ENCODE data around the gene SLC35F1.

Gene SLC35F1

DNA sequence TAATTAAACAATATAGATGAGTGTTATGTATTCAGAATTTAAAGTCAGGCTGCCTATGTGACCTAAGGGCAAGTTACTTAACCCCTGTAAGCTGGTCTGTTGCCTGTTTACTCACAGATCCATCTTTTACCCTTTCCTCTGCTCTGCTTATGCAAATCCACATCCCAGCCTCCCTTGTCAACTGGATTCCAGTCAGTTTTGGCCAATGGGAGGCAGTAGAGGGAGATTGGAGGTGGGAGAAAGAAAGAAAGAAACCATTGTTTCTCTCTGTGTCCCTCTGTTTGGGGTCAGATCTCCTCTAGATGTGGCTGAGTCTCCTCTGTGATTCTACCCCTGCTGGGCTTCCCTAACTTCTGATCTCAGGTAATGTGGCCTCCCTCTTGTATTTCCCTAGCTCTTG, 374.2 kb downstream of the SLC35F1 start:
- TF ChIP-seq FOXM1 (IDR thresholded peaks at IDR 0.05; ENCODE audit: borderline replicate concordance, low read depth) (no peak), RAD21 (IDR thresholded peaks at IDR 0.05; ENCODE audit: low read depth) (no peak), TEAD4 (IDR thresholded peaks at IDR 0.05) (no peak), ZBTB7A (IDR thresholded peaks at IDR 0.05; ENCODE audit: low read depth) (no peak), CEBPB (IDR thresholded peaks at IDR 0.05) (no peak), EGR1 (IDR thresholded peaks at IDR 0.05) (no peak)
- TF ChIP-seq, protein P1, sequence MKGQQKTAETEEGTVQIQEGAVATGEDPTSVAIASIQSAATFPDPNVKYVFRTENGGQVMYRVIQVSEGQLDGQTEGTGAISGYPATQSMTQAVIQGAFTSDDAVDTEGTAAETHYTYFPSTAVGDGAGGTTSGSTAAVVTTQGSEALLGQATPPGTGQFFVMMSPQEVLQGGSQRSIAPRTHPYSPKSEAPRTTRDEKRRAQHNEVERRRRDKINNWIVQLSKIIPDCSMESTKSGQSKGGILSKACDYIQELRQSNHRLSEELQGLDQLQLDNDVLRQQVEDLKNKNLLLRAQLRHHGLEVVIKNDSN (IDR thresholded peaks at IDR 0.05), result no peak

GRCh38 chr6:118283766-118284165, 376.7 kb downstream of the SLC35F1 start:
- TF ChIP-seq FOXM1 (IDR thresholded peaks at IDR 0.05; ENCODE audit: borderline replicate concordance, low read depth) (no peak), RAD21 (IDR thresholded peaks at IDR 0.05; ENCODE audit: low read depth) (peak; percentile 74), EGR1 (IDR thresholded peaks at IDR 0.05) (no peak)

- no peak for TF ChIP-seq YY1 (IDR thresholded peaks at IDR 0.05; ENCODE audit: low read depth)
- TF ChIP-seq RAD21 (IDR thresholded peaks at IDR 0.05; ENCODE audit: low read depth), result peak; percentile 53
Observed at GRCh38 chr6:118284736-118285360, 377.8 kb downstream of the SLC35F1 start.

DNA sequence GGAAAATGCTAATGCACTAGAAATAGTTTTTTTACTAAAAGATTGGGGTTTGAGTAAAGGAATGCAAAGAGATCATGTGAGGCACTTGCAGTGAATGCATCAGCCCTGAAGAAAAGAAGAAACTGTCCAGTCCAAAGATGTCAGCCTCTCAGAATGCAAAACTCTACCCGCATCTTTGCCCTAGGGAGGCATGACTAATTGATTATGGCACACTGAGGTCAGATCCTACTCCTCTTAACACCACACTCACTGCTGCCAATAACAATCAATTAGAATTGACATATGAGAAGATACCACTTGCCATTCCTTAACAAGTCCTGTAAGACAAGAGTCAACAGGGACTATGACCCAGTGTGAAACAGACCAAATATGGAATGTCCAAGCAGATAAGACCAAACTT, 378.7 kb downstream of the SLC35F1 start:
- TF ChIP-seq EP300 (IDR thresholded peaks at IDR 0.05; ENCODE audit: borderline replicate concordance), result no peak
- TF ChIP-seq EGR1 (IDR thresholded peaks at IDR 0.05), result no peak
- TF ChIP-seq YY1 (IDR thresholded peaks at IDR 0.05; ENCODE audit: low read depth), result no peak
- no peak for TF ChIP-seq FOXM1 (IDR thresholded peaks at IDR 0.05; ENCODE audit: borderline replicate concordance, low read depth)
- TF ChIP-seq TEAD4 (IDR thresholded peaks at IDR 0.05), result no peak
- no peak for TF ChIP-seq ZBTB7A (IDR thresholded peaks at IDR 0.05; ENCODE audit: low read depth)
- TF ChIP-seq, protein P1 (IDR thresholded peaks at IDR 0.05), result no peak
- TF ChIP-seq, protein P2, sequence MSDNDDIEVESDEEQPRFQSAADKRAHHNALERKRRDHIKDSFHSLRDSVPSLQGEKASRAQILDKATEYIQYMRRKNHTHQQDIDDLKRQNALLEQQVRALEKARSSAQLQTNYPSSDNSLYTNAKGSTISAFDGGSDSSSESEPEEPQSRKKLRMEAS (IDR thresholded peaks at IDR 0.05), result no peak
- no peak for TF ChIP-seq TCF12 (IDR thresholded peaks at IDR 0.05; ENCODE audit: low read depth)
- TF ChIP-seq CEBPB (IDR thresholded peaks at IDR 0.05), result no peak
- TF ChIP-seq NFIC (IDR thresholded peaks at IDR 0.05), result no peak

DNA sequence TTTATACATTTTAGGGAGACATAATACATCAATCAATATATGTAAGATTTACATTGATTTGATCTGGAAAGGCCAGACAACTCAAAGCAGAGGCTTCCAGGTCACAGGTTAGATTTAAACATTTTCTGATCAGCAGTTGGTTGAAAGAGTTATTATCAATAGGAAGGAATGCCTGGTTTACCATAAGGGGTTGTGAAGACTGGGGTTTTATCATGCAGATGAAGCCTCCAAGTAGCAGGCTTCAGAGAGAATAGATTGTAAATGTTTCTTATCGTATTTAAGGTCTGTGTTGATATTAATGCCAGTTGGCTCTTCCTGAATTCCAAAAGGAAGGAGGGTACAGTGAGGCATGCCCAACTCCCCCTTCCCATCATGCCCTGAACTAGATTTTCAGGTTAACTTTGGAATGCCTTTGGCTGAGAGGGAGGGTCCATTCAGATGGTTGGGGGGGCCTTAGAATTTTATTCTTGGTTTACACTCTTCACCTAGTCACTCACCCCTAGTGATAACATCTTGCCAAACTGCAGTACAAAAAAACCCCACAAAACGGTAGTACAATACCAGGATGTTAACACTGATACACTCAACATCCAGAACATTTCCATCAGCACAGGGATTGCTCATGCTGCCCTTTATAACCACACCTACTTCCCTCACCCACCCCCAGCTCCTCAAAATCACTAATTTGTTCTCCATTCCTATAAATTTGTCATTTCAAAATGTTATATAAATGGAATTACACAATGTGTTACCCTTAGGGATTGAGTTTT, 381.5 kb downstream of the SLC35F1 start:
- no peak for TF ChIP-seq TCF12 (IDR thresholded peaks at IDR 0.05; ENCODE audit: low read depth)
- TF ChIP-seq RAD21 (IDR thresholded peaks at IDR 0.05; ENCODE audit: low read depth), result no peak
- TF ChIP-seq CREB1 (IDR thresholded peaks at IDR 0.05; ENCODE audit: low read depth), result no peak
- no peak for TF ChIP-seq NFIC (IDR thresholded peaks at IDR 0.05)
- TF ChIP-seq ZBTB7A (IDR thresholded peaks at IDR 0.05; ENCODE audit: low read depth), result no peak
- no peak for TF ChIP-seq CEBPB (IDR thresholded peaks at IDR 0.05)
- TF ChIP-seq FOXM1 (IDR thresholded peaks at IDR 0.05; ENCODE audit: borderline replicate concordance, low read depth), result no peak
- TF ChIP-seq TAF1 (IDR thresholded peaks at IDR 0.05; ENCODE audit: low read depth), result no peak
- TF ChIP-seq, protein P1 (IDR thresholded peaks at IDR 0.05), result no peak
- TF ChIP-seq, protein P2 (IDR thresholded peaks at IDR 0.05), result no peak
- TF ChIP-seq EP300 (IDR thresholded peaks at IDR 0.05; ENCODE audit: borderline replicate concordance), result no peak
- no peak for TF ChIP-seq EGR1 (IDR thresholded peaks at IDR 0.05)
- TF ChIP-seq, protein P3, sequence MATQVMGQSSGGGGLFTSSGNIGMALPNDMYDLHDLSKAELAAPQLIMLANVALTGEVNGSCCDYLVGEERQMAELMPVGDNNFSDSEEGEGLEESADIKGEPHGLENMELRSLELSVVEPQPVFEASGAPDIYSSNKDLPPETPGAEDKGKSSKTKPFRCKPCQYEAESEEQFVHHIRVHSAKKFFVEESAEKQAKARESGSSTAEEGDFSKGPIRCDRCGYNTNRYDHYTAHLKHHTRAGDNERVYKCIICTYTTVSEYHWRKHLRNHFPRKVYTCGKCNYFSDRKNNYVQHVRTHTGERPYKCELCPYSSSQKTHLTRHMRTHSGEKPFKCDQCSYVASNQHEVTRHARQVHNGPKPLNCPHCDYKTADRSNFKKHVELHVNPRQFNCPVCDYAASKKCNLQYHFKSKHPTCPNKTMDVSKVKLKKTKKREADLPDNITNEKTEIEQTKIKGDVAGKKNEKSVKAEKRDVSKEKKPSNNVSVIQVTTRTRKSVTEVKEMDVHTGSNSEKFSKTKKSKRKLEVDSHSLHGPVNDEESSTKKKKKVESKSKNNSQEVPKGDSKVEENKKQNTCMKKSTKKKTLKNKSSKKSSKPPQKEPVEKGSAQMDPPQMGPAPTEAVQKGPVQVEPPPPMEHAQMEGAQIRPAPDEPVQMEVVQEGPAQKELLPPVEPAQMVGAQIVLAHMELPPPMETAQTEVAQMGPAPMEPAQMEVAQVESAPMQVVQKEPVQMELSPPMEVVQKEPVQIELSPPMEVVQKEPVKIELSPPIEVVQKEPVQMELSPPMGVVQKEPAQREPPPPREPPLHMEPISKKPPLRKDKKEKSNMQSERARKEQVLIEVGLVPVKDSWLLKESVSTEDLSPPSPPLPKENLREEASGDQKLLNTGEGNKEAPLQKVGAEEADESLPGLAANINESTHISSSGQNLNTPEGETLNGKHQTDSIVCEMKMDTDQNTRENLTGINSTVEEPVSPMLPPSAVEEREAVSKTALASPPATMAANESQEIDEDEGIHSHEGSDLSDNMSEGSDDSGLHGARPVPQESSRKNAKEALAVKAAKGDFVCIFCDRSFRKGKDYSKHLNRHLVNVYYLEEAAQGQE (IDR thresholded peaks at IDR 0.05; ENCODE audit: low read depth), result no peak
- no peak for TF ChIP-seq YY1 (IDR thresholded peaks at IDR 0.05; ENCODE audit: low read depth)
- TF ChIP-seq TEAD4 (IDR thresholded peaks at IDR 0.05), result no peak

GRCh38 chr6:118292558-118292957, 385.5 kb downstream of the SLC35F1 start:
- TF ChIP-seq, protein P2 (IDR thresholded peaks at IDR 0.05), result no peak
- TF ChIP-seq EGR1 (IDR thresholded peaks at IDR 0.05), result no peak

DNA sequence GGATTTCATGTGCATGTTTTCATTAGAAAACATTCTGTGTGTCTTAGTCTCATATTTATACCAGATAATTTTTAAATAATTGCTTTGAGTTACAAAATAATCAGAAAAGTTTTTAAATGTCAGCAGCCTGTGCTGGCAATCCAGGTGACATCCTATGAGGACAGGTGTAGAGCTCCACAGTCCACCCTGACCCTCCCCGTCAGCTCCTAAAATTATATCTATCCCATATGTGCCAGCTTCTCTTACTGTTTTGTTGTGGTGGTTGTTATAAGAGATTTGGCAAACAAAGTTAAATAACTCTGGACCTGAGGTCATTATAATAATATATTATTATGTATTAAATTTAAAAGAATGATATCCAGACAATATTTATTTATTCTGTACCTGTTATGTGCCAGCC, 387.8 kb downstream of the SLC35F1 start:
- TF ChIP-seq, protein P1 (IDR thresholded peaks at IDR 0.05), result no peak
- TF ChIP-seq EGR1 (IDR thresholded peaks at IDR 0.05), result no peak
- TF ChIP-seq FOXM1 (IDR thresholded peaks at IDR 0.05; ENCODE audit: borderline replicate concordance, low read depth), result no peak
- no peak for TF ChIP-seq EP300 (IDR thresholded peaks at IDR 0.05; ENCODE audit: borderline replicate concordance)
- no peak for TF ChIP-seq TCF12 (IDR thresholded peaks at IDR 0.05; ENCODE audit: low read depth)
- no peak for TF ChIP-seq TEAD4 (IDR thresholded peaks at IDR 0.05)
- no peak for TF ChIP-seq CREB1 (IDR thresholded peaks at IDR 0.05; ENCODE audit: low read depth)

Measured in Ishikawa (cell line).